Mammary epithelial cell (primary cell): ENCODE results near the gene PHF12.

ENCODE experiments used
- EZH2 ChIP-seq: IDR thresholded peaks from 2 replicates; pipeline ENCODE4 v1.6.1; 2012; ENCODE audit warnings: low read length, inconsistent platforms, borderline replicate concordance
- TF ChIP-seq, protein P1 (sequence below), 2 donors: IDR thresholded peaks in 1 of 2; conservative IDR thresholded peaks in 1 of 2; 2 replicates each; pipeline ENCODE4 v1.5.1; 2011 to 2012; ENCODE audit warnings: inconsistent platforms in 2 of 2, low read length in 2 of 2, mild to moderate bottlenecking in 2 of 2, control low read depth in 1 of 2, low read depth in 1 of 2; ENCODE audit not compliant: insufficient read depth in 1 of 2; ENCODE audit errors: extremely low read depth in 1 of 2

DNA sequence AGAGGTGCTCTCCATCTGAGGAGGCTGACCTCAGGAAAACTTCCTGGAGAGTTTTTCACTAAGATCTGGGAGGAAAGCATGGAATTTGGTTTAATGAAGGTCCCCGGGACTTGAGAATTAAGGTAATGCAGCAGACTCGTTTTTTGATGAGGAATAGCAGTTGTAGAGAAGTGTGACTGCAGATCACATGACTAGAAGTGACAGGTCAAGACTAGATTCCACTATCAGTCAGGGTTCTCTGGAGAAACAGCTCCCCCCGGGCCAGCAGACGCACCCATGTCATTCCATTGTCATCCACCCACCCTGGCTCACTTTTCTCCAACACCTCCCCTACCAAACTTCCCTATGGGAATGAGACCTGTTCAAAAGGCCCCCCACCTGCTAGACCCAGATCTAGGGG lies 46.5 kb downstream of the PHF12 start:
- TF ChIP-seq, protein P1, sequence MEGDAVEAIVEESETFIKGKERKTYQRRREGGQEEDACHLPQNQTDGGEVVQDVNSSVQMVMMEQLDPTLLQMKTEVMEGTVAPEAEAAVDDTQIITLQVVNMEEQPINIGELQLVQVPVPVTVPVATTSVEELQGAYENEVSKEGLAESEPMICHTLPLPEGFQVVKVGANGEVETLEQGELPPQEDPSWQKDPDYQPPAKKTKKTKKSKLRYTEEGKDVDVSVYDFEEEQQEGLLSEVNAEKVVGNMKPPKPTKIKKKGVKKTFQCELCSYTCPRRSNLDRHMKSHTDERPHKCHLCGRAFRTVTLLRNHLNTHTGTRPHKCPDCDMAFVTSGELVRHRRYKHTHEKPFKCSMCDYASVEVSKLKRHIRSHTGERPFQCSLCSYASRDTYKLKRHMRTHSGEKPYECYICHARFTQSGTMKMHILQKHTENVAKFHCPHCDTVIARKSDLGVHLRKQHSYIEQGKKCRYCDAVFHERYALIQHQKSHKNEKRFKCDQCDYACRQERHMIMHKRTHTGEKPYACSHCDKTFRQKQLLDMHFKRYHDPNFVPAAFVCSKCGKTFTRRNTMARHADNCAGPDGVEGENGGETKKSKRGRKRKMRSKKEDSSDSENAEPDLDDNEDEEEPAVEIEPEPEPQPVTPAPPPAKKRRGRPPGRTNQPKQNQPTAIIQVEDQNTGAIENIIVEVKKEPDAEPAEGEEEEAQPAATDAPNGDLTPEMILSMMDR (conservative IDR thresholded peaks at IDR 0.05 in 1 of 2, IDR thresholded peaks at IDR 0.05 in 1 of 2; ENCODE audit: extremely low read depth in 1 of 2, insufficient read depth in 1 of 2, low read depth in 1 of 2, low read length in 2 of 2): no peak
- no peak for TF ChIP-seq EZH2
